ENCODE results near the gene RHOC.
A peak's percentile ranks its signal among the peaks of the same experiment; 100 is the strongest.

RHOC gene

GRCh38 chr1:112676543-112676942 is 30.4 kb downstream of the RHOC start:
- no peak for DNase-seq

- DNase-seq: no peak
These were observed 31.1 kb downstream of the RHOC start for GRCh38 chr1:112675728-112676381.

- DNase-seq: peak; percentile 34
These were observed 31.8 kb downstream of the RHOC start for GRCh38 chr1:112674986-112675727.

GRCh38 chr1:112674440-112674985 is 32.4 kb downstream of the RHOC start, which contains the start of gene MOV10:
Gene MOV10 (plus strand): TSS chr1:112674659. CDS start chr1:112674913, 254 bp downstream.
- peak; percentile 24 for DNase-seq

GRCh38 chr1:112673592-112674439 is 33.1 kb downstream of the RHOC start:
- no peak for DNase-seq

DNA sequence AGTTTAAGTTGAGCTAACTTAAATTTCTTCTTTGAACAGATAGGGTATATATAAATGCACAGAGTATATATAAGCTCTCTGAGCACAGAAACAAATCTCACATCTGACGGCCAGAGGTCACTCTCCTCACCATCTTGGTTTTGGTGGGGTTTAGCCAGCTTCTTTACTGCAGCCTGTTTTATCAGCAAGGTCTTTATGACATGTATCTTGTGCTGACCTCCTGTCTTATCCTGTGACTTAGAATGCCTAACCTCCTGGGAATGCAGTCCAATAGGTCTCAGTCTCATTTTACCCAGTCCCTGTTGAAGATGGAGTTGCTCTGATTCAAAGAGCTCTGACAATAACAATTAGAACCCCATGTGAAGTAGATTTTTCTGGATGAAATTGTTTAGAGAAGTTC is 34.1 kb downstream of the RHOC start:
- no peak for DNase-seq

GRCh38 chr1:112672009-112672408 is 34.9 kb downstream of the RHOC start:
- DNase-seq: no peak

DNA sequence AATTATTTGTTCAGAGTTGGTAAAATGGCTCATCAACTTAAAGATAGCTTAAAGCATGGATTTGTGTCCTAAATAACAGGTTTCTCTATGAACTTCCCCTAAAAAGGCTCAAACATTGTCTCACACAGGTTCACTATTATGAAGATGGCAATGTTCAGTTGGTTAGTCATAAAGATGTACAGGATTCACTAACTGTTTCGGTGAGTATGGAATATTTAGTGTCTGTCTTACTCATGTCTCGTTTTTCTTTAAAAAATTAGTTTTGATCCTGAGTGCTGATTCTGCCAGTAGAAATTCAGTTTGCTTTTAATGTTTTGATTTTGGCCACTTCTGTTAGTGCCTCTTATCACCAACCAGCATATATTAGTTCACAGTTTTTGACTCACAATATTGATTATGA is 40.0 kb downstream of the RHOC start:
- DNase-seq: no peak

DNA sequence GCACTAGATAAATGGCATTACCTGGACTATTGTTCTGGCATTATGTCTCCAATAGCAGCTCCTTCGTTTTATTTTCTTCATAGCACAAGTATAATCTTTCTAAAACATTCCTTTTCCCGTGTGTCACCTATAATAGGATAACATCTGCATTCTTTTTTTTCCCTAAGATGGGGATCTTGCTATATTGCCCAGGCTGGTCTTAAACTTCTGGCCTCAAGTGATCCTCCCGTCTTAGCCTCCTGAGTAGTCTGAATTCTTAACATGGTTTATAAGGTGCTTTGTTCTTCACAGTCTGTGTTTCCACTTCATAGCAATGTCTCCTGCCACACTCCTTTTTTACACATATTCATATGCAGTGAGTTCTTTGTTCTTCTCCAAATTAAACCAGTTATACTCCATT is 41.1 kb downstream of the RHOC start:
- DNase-seq: no peak

DNA sequence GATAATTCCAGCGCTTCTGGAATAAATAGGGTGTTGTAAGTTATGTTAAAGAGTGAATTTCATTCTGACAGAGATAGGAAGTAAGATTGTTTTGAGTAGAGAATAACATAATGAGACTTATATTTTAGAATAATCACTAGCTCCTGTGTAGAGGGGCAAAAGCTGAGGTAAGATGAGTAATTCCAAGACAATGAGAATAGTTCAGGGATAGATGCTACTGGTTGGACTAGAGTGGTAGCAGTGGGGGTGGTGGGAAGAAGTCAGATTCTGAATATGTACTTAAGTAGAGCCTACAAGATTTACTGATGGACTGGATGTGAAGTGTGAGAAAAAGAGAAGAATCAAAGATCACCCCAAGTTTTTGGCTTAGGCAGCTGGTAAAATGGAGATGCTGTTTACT is 55.7 kb downstream of the RHOC start:
- DNase-seq: no peak

All from activated gamma-delta T cell (primary cell).